ENCODE measurements around the gene HCRTR1. TPM values are rescaled to one million over a fixed set of nuclear protein-coding genes. Genes with fewer than 3 reads are reported as not detected.

The HCRTR1 gene
- total and polyA plus RNA-seq, 10 of the 15 experiments (the other 5 are each of a cell fraction or from before 2014, with no cell fraction given), result not detected

DNA sequence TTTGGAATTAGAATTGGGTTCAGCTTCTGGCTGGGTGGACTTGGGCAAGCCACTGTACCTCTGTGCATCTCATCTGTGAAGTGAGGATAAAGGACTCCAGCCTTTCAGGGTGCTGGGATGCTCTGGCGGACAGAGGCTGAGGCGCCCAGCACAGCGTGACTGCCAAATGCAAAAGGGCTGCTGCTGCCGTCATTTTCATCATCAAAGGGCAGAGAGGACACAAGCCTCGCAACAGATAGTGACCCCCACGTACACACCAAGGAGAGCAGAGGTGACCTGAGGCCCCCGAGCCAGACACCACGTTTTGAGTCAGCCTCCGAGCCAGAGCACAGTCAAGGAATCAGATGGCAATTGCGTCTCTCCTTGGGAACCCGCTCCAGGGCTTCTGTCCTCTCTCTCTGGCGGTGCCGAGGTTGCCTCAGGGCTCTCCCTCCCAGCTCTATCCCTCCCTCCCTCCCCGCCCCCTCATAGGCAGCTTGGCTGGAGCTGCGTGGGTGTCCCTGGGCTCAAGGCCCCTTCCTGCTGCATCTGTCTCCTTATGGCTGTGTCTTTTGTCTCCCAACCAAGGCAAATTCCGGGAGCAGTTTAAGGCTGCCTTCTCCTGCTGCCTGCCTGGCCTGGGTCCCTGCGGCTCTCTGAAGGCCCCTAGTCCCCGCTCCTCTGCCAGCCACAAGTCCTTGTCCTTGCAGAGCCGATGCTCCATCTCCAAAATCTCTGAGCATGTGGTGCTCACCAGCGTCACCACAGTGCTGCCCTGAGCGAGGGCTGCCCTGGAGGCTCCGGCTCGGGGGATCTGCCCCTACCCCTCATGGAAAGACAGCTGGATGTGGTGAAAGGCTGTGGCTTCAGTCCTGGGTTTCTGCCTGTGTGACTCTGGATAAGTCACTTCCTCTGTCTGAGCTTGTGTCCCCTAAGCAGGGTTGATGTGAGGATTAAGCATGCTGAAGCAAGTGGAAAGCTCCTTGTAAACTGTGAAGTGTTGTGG, 9.0 kb downstream of the HCRTR1 start:
- no peak for DNase-seq (ENCODE audit: low read depth, low spot score)
- Histone ChIP-seq H3K4me3 (no peak overlapping the region), H3K9me3 (replicated peaks; ENCODE audit: control insufficient read depth, insufficient read depth, low read length) (no peaks in the 10 kb centered on the region), H3K36me3 (ENCODE audit: control insufficient read depth in 2 of 2, insufficient read depth in 2 of 2, low read length in 1 of 2) (peaks cover 25 to 26% of the 10 kb centered on the region in 2 experiments; a peak in 3 of 4 replicates), H3K4me1 (ENCODE audit: control insufficient read depth, insufficient read depth, low read length) (no peaks in the 10 kb centered on the region; the same call in none of the 2 replicates), H2AFZ (ENCODE audit: control insufficient read depth, low read depth, low read length) (no peak overlapping the region), H3K27ac (ENCODE audit: control insufficient read depth, insufficient read depth) (no peak overlapping the region), H3K4me2 (ENCODE audit: control insufficient read depth, insufficient read depth) (no peak overlapping the region), H4K20me1 (ENCODE audit: control insufficient read depth, insufficient read depth) (no peaks in the 10 kb centered on the region), H3K9ac (ENCODE audit: control insufficient read depth, insufficient read depth, low read length) (no peak overlapping the region), H3K79me2 (ENCODE audit: control insufficient read depth, insufficient read depth, low read length) (no peaks in the 10 kb centered on the region), H3K27me3 (replicated peaks in 1 of 2; ENCODE audit: control insufficient read depth in 2 of 2, insufficient read depth in 2 of 2, low read length in 1 of 2) (no peaks in the 10 kb centered on the region)
- no TSS peak for BruUV-seq (replicated peaks)
- RAD21 ChIA-PET (ENCODE audit: unreplicated experiment), result no interaction called here
- SMC1A ChIA-PET (ENCODE audit: uncharacterized antibody, unreplicated experiment), result no interaction called here
- TF ChIP-seq LARP7 (IDR thresholded peaks at IDR 0.05) (no peak), SMC3 (IDR thresholded peaks at IDR 0.05; ENCODE audit: borderline replicate concordance, low read length) (no peak), SP1 (IDR thresholded peaks at IDR 0.05; ENCODE audit: low read depth, low read length) (no peak), TCF12 (IDR thresholded peaks at IDR 0.05; ENCODE audit: low read depth, low read length) (no peak), SMAD1 (IDR thresholded peaks at IDR 0.05; ENCODE audit: low read depth, partially characterized antibody) (no peak), TBL1XR1 (IDR thresholded peaks at IDR 0.05; ENCODE audit: low read depth, low read length) (no peak), ZZZ3 (IDR thresholded peaks at IDR 0.05; ENCODE audit: control insufficient read depth, insufficient read length, low read depth) (no peak), DPF2 (IDR thresholded peaks at IDR 0.05) (no peak)
- TF ChIP-seq, protein P1, sequence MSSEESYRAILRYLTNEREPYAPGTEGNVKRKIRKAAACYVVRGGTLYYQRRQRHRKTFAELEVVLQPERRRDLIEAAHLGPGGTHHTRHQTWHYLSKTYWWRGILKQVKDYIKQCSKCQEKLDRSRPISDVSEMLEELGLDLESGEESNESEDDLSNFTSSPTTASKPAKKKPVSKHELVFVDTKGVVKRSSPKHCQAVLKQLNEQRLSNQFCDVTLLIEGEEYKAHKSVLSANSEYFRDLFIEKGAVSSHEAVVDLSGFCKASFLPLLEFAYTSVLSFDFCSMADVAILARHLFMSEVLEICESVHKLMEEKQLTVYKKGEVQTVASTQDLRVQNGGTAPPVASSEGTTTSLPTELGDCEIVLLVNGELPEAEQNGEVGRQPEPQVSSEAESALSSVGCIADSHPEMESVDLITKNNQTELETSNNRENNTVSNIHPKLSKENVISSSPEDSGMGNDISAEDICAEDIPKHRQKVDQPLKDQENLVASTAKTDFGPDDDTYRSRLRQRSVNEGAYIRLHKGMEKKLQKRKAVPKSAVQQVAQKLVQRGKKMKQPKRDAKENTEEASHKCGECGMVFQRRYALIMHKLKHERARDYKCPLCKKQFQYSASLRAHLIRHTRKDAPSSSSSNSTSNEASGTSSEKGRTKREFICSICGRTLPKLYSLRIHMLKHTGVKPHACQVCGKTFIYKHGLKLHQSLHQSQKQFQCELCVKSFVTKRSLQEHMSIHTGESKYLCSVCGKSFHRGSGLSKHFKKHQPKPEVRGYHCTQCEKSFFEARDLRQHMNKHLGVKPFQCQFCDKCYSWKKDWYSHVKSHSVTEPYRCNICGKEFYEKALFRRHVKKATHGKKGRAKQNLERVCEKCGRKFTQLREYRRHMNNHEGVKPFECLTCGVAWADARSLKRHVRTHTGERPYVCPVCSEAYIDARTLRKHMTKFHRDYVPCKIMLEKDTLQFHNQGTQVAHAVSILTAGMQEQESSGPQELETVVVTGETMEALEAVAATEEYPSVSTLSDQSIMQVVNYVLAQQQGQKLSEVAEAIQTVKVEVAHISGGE (CRISPR knock-in tag; IDR thresholded peaks at IDR 0.05), result no peak
- TF ChIP-seq, protein P2, sequence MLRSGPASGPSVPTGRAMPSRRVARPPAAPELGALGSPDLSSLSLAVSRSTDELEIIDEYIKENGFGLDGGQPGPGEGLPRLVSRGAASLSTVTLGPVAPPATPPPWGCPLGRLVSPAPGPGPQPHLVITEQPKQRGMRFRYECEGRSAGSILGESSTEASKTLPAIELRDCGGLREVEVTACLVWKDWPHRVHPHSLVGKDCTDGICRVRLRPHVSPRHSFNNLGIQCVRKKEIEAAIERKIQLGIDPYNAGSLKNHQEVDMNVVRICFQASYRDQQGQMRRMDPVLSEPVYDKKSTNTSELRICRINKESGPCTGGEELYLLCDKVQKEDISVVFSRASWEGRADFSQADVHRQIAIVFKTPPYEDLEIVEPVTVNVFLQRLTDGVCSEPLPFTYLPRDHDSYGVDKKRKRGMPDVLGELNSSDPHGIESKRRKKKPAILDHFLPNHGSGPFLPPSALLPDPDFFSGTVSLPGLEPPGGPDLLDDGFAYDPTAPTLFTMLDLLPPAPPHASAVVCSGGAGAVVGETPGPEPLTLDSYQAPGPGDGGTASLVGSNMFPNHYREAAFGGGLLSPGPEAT (IDR thresholded peaks at IDR 0.05; ENCODE audit: low read depth), result no peak
- TF ChIP-seq, protein P3, sequence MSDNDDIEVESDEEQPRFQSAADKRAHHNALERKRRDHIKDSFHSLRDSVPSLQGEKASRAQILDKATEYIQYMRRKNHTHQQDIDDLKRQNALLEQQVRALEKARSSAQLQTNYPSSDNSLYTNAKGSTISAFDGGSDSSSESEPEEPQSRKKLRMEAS (IDR thresholded peaks at IDR 0.05; ENCODE audit: low read depth, low read length), result no peak
- POLR2A ChIA-PET, result interaction anchor here (0.6 to 1.5 kb wide), 2 partner anchors 11 to 96 kb away, joined by 3 to 4 read pairs; no protein-coding TSS in a partner anchor
- no peak for FAIRE-seq
- intact Hi-C loops (cut with micrococcal nuclease; ENCODE audit: unreplicated experiment), result no loop called here
- 88% methylated on average over 19 of the region's 23 CpGs for WGBS (ENCODE audit: insufficient coverage, insufficient replicate concordance, low lambda C conversion rate, missing lambda C conversion rate)
- no peak for ATAC-seq
- in situ Hi-C loops (cut with MboI), result no loop called here
- CTCF ChIA-PET, result interaction anchor here (1.0 to 1.1 kb wide), 2 partner anchors 8 to 163 kb away, joined by 3 read pairs; no protein-coding TSS in a partner anchor
